Skeletal muscle cell (primary cell): ENCODE results near the gene YRDC.

Source experiments
- DNase-seq: peaks from one replicate; pipeline ENCODE4 v3.0.0-alpha.2; 2010; ENCODE audit warnings: low read depth
- H3K4me3 ChIP-seq: 2 replicates; pipeline ENCODE4 v1.5.1; 2011; ENCODE audit warnings: low read depth, mild to moderate bottlenecking, control low read depth, low read length, moderate library complexity

YRDC gene

DNA sequence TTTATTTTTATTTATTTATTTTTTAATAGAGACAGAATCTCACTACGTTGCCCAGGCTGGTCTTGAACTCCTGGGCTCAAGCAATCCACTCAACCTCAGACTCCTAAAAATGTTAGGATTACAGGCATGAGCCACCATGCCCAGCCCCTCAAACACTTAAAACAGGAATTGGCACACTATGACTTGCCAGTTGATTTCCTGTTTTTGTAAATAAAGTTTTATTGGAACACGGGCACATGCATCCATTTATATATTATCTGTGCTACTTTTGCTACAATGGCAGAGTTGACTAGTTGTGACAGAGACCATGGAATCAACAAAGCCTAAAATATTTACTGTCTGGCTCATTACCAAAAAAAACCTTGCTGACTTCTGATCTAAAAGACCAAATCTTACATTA lies 16.0 kb upstream of the YRDC start:
- no peak overlapping the region for H3K4me3 ChIP-seq
- DNase-seq = no peak

DNA sequence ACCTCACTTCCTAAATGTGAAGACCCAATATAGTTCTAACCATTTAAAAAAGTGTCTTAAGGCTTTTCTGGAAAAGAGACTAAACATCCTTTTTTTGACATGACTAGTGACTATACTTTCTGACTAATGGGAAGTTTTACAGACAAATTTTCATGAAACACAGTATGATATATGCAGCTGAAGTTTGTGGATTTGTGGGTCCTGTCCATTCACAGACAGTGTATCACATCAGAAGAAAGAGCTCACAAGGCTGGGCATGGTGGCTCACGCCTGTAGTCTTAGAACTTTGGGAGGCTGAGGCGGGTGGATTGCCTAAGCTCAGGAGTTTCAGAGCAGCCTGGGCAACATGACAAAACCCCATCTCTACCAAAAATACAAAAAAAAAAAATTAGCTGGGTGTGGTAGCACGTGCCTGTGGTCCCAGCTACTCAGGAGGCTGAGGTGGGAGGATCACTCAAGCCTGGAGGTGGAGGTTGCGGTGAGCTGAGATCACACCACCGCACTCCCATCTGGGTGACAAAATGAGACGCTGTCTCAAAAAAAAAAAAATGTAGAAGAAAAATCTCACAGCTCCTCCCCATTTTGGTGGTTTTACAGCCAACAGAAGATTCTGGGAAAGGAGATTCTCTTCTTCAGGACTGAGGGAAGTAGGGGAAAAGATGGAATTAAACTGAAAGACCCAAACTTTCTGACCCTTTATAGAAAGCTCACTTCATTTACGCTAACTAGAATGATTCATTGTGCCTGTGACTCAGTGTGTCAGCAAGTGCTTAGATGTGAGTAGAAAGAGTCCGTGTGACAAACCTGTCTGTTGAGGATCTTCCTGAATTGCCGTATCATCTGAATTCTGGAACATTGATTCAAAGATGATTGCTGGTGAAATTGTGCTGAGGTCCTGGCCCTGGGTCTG lies 15.2 kb upstream of the YRDC start:
- H3K4me3 ChIP-seq = no peak overlapping the region
- DNase-seq = no peak

DNA sequence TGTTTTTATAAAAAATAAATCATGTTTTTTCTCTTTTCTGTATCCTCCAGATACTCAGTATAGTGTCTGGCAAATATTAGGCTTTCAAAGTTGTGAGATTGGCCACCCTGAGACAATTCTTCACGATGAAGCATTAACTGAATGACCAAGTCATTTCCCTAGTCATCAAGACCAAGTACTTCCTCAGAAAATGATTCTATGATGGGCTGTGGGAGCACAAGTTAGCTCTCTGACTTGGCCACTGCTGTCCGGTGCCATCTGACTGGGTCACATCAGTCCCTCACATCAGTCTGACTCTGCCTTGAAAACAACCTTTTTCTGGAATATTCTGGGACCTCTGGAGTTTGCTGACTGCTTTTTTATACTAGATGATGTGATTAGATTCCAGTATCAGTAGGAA lies 13.5 kb upstream of the YRDC start:
- DNase-seq = no peak
- H3K4me3 ChIP-seq = no peak overlapping the region

DNA sequence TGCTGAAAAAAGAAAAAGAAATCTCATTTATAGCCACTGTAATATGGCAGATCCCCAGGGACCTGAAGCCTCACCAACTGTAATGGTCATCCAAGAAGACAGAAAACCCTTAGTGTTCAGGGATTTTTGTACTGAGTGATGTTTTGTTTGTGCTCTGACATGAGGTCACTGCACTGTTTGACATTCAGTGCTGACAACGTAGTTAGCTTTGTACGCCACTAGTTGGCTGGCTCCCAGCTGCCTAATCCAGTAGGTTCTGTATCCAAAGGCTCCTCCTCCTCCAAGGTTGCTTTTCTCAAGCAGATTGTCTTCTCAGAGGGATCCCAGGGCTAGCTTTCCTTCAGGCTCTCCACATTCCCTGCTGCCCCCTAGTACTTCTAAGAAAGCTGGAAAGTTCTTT lies 9.5 kb upstream of the YRDC start:
- DNase-seq = no peak

DNA sequence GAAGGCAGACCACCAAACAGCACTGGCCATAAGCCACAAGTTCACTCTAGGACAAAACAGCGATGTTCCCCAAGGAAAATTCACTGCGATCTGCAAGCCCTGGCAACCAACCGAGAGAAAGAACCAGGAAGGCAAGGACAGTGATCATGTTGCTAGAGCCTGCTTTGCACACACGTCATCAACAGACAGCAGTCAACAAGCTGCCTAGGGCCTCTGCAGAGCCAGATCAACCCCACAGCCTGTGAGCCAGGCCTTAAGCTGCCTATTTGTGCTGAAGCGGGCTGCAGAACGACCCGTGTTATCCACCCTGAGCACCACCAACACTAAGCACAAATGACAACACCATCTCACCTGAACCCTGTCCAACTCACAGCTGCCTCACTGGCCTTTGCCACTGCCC lies 6.2 kb upstream of the YRDC start:
- H3K4me3 ChIP-seq = no peak overlapping the region
- DNase-seq = no peak

More for the DNA sequence above, 9.5 kb upstream of the YRDC start:
- no peak overlapping the region for H3K4me3 ChIP-seq

DNA sequence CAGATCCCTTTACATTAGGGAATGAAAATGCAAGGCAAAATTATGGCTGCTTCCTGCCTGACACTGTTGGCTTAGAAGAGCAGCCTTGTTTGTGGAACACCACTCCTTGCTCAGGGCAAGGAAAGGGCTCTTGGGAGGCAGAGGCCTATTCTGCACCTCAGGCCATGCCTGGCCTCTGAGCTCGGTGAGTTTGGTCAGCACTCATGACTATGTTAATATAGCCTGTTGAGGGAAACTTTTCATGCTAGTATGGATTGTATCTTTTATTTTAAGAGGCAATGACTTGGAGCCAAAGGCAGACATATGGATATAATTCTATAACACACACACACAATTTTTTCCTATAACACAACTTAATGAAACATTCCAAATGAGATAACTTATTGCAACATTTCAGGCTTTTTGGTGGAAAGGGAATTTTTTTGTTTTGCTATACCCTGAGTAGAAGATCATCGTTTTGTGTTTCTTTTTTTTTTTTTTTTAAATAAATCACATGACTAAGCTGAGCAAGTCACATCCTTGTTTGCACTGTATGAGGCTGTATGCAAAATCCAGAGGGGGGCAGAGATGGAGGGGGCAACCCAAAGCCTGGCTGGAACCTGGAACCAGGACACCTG lies 5.6 kb upstream of the YRDC start:
- H3K4me3 ChIP-seq = no peak overlapping the region
- DNase-seq = no peak

DNA sequence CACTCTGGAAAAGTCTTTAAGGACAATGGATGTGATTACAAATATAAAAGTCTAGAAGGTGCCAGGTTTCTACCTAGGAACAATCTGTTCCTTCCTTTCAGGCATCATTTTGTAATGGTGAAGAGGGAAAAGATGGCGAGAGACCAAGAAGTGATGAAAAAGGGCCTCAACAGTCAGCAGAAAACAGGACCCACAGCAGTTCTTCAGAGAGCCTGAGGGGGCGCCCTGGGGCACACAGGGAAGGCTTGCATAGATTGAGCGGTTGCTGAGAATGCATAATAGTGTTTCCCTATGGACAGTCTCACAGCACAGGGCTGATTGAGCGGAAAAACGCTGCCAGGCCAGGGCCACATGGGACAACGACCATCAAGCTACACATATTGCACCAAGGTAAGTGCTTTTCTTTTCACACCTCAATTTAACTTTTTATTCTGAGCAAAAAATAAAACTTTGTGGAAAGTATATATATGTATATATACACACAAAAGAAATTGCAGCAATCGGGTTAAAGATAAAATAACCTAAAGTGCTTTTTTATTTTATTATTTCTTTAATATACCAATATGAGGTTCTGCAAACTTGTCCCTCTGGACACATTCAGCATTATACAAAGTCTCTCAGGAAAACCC lies 3.1 kb upstream of the YRDC start:
- DNase-seq = peak; percentile 65
- H3K4me3 ChIP-seq = no peak overlapping the region

DNA sequence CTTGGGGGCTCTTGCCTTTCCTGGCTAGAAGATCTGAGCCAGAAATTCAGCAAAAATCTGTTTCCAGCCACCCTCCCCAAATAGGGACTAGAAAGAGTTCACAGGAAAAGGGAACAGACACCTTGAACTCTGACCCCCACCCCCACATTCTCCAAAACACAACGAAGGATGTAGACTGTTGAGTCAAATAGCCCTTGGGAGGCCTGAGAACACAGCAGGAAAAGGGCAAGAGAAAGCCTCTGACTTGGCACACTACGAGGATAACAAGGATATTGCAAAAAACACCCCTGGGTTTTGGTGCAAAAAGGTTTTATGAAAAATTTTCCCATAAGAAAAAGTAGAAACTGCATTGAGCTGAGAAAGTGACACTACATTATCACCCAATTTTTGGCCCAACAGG lies 1.9 kb upstream of the YRDC start:
- DNase-seq = peak; percentile 56
- no peak overlapping the region for H3K4me3 ChIP-seq

DNA sequence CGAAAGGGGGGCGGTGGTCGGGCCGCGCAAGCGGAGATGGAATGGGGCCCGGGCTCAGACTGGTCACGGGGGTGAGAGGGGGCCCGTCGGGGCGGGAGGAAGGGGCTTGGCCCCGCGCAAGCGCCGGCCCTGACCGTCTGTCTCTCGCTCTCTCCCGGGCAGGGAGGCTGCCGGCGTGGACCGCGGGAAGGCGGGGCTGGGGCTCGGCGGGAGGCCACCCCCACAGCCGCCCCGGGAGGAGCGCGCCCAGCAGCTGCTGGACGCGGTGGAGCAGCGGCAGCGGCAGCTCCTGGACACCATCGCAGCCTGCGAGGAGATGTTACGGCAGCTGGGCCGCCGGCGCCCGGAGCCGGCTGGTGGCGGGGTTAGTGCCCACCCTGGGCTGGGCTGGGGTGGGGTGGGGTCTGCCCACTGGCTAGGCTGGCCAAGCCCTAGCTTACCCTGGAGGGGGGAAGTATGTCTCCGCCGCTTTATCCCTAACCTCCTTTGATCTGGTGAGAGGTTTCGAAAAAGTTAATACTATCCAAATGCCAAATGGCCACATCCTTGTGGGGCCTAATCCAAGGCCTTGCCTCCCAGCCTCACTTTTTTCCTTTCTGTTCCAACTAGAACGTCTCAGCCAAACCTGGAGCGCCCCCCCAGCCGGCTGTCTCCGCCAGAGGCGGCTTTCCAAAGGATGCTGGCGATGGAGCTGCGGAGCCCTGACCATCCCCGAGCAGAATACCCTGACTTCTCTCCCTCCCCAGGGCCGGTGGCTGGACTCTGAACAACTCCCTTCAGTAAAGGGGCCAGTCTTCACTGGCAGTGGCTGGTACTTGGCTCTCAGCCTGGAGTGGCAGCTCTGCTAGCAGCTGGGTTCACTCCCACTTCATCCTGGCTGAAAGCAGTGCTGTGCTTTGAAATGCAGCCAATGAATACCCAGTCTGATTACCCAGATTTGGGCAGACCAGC lies 636 bp upstream of the YRDC start:
- peak; percentile 57 for DNase-seq
- peak overlapping the region; percentile 93 for H3K4me3 ChIP-seq

DNA sequence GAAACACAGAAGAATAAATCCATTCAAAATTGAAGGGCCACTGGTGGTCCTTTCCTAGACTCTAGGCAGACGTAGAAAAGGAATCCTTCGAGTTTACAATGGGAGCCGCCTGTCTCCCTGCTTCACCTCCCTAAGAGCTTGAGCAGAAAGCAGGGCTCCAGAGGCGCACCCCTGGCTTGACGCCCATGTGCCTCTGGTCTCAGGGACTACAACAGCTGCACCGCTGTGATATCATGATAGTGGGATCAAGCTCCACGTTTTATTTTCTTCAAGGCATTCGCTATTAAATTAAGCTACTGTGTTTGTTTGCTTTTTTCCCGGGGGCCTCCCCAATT lies 821 bp downstream of the YRDC start:
- peak overlapping the region; percentile 93 for H3K4me3 ChIP-seq
- no peak for DNase-seq

DNA sequence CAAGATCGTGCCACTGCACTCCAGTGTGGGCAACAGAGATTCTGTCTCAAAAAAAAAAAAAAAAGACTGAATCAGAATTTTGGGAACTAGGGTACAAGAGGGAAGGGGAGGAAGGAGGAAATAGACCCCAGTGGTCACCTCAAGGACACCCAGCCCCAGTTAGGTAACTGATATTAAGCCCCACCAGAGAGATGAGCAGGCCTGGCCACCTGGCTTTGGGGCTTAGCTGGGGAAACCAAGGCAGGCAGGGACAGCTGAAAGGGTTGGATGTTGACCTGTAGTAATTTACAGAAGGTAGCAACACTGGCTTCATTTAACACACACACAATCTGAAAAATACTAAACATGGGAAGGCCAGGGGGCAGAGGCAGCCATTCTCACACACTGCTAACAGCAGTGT lies 5.6 kb downstream of the YRDC start:
- no peak overlapping the region for H3K4me3 ChIP-seq
- no peak for DNase-seq

DNA sequence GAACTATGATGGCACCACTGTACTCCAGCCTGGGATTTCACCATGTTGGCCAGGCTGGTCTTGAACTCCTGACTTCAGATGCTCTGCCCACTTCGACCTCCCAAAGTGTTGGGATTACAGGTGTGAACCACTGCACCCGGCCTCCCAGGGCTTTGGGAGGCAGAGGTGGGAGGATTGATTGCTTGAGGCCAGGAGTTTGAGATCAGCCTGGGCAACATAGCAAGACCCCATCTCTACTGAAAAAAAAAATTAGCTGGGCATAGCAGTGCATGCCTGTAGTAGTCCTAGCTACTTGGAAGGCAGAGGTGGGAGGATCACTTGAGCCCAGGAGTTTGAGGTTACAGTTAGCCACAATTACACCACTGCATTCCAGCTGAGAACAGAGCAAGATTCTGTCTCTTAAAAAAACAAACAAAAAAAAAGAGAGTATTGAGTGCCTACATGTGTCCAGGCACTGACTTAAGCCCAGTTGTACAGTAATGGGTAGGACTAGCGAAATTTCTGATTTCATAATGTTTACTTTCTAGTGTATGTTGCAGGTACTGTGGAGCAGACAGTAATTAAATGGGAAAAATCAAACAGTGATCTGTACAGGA lies 10.2 kb downstream of the YRDC start:
- no peak overlapping the region for H3K4me3 ChIP-seq
- DNase-seq = no peak

DNA sequence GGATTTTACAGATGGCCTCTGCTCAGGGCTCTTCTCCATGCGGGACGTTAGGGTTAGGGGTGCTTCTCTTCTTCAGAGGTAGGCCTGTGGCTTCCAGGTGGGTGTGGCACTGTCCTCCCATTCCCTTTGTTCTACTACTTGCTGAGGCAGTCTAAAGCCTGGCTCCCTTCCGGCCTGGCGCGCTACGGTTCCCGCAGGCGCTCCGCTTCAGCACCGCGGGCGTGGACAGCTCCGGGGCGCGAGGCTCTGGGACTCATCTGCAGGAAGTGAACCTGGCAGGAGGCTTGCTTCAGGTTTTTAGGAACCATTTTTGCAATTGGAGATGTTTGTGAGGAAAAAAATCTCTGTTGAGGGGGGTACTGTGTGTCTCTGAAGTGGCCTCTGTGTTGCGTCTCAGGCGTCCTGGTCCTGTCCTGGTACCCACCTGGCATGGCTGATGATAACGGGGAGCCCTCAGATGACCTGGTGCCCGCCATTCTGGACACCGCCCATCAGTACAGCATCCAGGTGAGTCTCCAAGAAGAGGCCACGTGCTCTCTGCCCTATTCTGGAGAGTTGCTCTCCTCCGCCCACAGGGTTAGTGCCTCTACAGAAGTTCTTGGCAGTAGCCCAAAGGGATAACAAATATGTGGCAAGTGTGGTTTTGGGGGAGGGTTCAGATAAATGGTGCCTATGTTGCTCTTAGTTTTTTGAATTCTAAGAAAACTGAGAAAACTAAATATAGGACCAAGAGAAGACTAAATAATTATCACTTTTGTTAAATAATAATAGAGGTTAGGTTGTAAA lies 12.5 kb downstream of the YRDC start:
- DNase-seq = no peak
- no peak overlapping the region for H3K4me3 ChIP-seq

DNA sequence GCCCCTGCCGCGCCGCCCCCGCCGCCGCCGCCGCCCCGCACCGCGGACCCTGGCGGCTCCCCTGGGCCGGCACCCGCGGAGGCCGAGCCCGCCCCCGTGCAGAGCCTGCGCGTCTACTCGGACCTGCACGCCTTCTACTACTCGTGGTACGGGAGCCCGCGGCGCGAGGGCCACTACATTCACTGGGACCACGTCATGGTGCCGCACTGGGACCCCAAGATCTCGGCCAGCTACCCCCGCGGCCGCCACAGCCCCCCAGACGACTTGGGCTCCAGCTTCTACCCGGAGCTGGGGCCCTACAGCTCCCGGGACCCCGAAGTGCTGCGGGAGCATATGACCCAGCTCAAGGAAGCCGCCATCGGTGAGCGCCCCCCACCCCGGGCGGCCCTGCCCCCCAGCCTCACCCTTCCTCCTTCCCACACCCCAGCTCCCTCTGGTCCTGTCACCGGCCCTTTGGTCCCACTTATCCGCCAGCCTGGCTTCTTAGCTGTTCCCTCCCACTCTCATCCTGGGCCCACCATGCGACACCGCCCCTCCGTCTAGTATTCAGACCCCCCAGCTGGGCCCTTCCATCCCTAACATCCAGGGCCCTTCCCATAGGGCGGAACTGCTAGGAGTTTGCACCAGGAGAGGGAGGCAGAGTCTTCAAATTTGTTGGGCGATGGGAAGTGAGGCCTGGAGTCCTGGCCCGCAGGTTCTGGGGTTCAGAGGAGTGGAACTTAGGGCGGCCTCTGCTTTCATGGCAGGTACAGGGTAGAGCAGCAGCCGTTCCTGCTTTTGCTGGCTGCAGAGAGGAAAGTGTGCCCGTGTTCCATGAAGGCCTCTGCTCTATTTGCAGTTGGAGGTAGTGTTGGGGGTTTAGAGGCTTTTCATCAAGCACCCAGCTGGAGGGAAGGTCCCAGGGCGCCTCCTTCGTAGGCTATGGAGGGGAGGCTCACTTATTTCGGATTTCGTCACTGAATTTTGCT lies 13.4 kb downstream of the YRDC start:
- no peak for DNase-seq
- peak overlapping the region; percentile 52 for H3K4me3 ChIP-seq

DNA sequence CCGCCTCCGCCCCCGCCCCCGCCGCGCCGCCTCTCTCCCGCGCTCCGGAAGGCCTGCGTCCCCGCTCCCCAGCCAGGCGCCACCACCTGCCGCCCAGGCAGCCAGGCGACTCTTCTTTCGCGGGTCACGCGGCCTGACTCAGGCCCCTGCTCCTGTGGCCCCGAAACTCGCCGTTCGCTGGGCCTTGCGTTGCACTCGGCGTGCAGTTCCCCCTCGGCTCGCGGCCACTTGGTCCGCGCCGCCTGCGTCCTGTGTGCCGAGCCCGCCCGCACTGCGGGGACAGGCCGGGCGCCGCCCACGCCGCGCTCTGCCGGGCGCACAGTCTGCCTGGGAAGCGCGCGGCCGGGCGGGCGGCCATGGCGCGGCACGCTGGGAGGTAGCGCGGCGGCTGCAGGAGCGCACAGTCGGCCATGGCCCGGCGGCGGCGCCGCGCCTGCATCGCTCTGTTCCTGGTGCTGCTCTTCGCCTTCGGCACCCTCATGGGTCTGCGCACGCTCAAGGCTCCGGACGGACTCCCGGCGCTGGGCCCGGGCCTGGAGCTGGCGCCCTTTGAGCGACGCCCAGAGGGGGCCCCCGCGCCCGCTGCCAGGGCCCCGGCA lies 14.1 kb downstream of the YRDC start, which contains the start of gene MANEAL:
Gene MANEAL, plus strand, starts transcription at position 75 of the 599 bp plus-strand sequence. Its CDS starts 336 bp downstream, at position 411.
- no peak for DNase-seq
- H3K4me3 ChIP-seq = peak within 1 kb of the TSS; percentile 52

DNA sequence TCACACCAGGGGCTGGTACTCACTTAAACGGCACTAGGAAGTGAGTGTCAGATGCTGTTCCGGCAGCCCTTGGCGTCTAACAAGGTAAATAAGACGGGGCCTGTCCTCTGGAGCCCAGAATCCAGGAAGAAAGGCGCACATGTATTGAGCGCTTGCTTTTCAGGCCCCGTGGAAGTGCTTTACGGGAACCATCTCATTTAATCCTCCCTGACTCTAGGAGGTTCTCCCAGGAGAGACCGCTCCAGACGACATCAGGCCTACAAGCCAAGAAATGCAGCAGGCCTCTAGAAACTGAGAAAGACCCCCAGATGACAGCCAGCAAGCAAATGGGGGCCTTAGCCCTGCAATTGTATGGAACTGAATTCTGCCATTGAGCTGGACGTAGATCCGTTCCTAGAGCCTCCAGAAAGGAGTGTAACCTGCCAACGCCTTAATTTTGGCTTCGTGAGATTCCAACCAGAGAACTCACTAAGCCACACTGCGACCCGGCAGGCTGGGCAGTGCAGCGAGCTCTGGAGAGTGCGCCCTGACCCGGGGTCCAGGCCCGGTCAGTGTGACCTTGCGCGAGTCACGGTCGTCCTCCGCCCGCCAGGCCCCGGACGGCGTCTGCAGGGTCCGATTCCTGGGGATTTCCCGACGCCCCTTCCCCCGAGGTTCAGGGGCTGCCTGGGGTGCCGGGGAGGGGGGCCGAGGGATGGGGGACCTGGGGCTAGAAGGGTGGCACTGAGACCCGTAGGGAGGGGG lies 14.9 kb downstream of the YRDC start:
- no peak overlapping the region for H3K4me3 ChIP-seq

More for the DNA sequence above, 14.9 kb downstream of the YRDC start:
- no peak for DNase-seq
